ENCODE results near the gene RPH3AL. TPM values are rescaled to one million over a fixed set of nuclear protein-coding genes. Genes with fewer than 3 reads are reported as not detected.

Gene RPH3AL
- total RNA-seq, 1 experiment from 2014 or later, result 3.0 TPM

- H3T11ph ChIP-seq (ENCODE audit: low read length), result no peak overlapping the region
- H2BK15ac ChIP-seq (ENCODE audit: low read depth, low read length), result no peak overlapping the region
- no peak overlapping the region for H3K18ac ChIP-seq (ENCODE audit: insufficient read length, low read depth, low read length)
- WGBS (ENCODE audit: extremely low coverage, insufficient read length, low lambda C conversion rate), result no CpG with 5 or more reads among the region's 31 CpGs
- no peak overlapping the region for H2BK20ac ChIP-seq (ENCODE audit: low read depth, low read length, poor library complexity, severe bottlenecking)
- no peak overlapping the region for H3K23ac ChIP-seq (ENCODE audit: insufficient read length, low read depth, low read length)
- no peaks in the 10 kb centered on the region for H3K79me1 ChIP-seq (ENCODE audit: insufficient read depth, low read depth, low read length, poor library complexity, severe bottlenecking)
- no peaks in the 10 kb centered on the region for H3K23me2 ChIP-seq (ENCODE audit: insufficient read length, low read depth, low read length, poor library complexity, severe bottlenecking)
- H3K27ac Mint-ChIP-seq, result no peak overlapping the region
- H3K79me2 ChIP-seq (ENCODE audit: insufficient read depth, low read length), result no peaks in the 10 kb centered on the region
- H3K4me2 ChIP-seq (ENCODE audit: insufficient read depth, insufficient read length, low read length), result no peak overlapping the region
- H2BK5ac ChIP-seq (ENCODE audit: insufficient read length, low read length), result no peak overlapping the region
- peaks cover 4 to 19% of the 10 kb centered on the region in 2 experiments for H3K4me1 Mint-ChIP-seq
- H3K9me3 Mint-ChIP-seq, result no peaks in the 10 kb centered on the region; a peak in 1 of 5 replicates
- no peak overlapping the region for H4K91ac ChIP-seq (ENCODE audit: insufficient read length, low read depth, low read length)
- no peaks in the 10 kb centered on the region for H3K4me1 ChIP-seq (ENCODE audit: insufficient read depth, low read length)
- H3K27me3 Mint-ChIP-seq (ENCODE audit: low read depth), result peaks cover 12% of the 10 kb centered on the region
- no peaks in the 10 kb centered on the region for H3K9me3 ChIP-seq (ENCODE audit: control insufficient read depth, low read depth, low read length)
- DNase-seq, result no peak
- H4K20me1 ChIP-seq (ENCODE audit: control insufficient read depth, insufficient read depth, insufficient read length), result no peaks in the 10 kb centered on the region
- no peak overlapping the region for H2BK12ac ChIP-seq (ENCODE audit: insufficient read length, low read depth, low read length)
- no peak overlapping the region for H3K9ac ChIP-seq (ENCODE audit: extremely low read depth, insufficient read length, low read length)
- H2AK5ac ChIP-seq (ENCODE audit: insufficient read length, low read length), result no peak overlapping the region
- H4K5ac ChIP-seq (ENCODE audit: insufficient read length, low read depth, low read length), result no peak overlapping the region
- no peak overlapping the region for H2BK120ac ChIP-seq (ENCODE audit: low read depth, low read length, poor library complexity, severe bottlenecking)
- TF ChIP-seq, protein P1, sequence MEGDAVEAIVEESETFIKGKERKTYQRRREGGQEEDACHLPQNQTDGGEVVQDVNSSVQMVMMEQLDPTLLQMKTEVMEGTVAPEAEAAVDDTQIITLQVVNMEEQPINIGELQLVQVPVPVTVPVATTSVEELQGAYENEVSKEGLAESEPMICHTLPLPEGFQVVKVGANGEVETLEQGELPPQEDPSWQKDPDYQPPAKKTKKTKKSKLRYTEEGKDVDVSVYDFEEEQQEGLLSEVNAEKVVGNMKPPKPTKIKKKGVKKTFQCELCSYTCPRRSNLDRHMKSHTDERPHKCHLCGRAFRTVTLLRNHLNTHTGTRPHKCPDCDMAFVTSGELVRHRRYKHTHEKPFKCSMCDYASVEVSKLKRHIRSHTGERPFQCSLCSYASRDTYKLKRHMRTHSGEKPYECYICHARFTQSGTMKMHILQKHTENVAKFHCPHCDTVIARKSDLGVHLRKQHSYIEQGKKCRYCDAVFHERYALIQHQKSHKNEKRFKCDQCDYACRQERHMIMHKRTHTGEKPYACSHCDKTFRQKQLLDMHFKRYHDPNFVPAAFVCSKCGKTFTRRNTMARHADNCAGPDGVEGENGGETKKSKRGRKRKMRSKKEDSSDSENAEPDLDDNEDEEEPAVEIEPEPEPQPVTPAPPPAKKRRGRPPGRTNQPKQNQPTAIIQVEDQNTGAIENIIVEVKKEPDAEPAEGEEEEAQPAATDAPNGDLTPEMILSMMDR (conservative IDR thresholded peaks at IDR 0.05), result peak; percentile 36; the same call in 1 of the 3 replicates
- H4K8ac ChIP-seq (replicated peaks; ENCODE audit: insufficient read length, low read depth, low read length), result no peak overlapping the region
- H3K27me3 ChIP-seq (ENCODE audit: insufficient read depth, low read length), result no peaks in the 10 kb centered on the region
- H2AFZ ChIP-seq (ENCODE audit: low read length), result no peak overlapping the region
- H3K56ac ChIP-seq (ENCODE audit: insufficient read length, low read depth, low read length), result no peak overlapping the region
- no peaks in the 10 kb centered on the region for H3K36me3 Mint-ChIP-seq (ENCODE audit: insufficient read depth in 1 of 3, low read depth in 3 of 3)
- no peak overlapping the region; the same call in 1 of the 2 replicates for H3K14ac ChIP-seq (ENCODE audit: insufficient read depth, low read length)
- H3K4me3 Mint-ChIP-seq, result no peak overlapping the region
- H3K27ac ChIP-seq (ENCODE audit: insufficient read length, low read depth, low read length), result no peak overlapping the region
- H3K4ac ChIP-seq (ENCODE audit: low read depth, low read length), result no peak overlapping the region
Observed at GRCh38 chr17:285751-286422, 66.7 kb downstream of the RPH3AL start.

Data from H9 (cell line).